HG03469 (cell line): Measurements from ENCODE around the gene TMC1.
"Not testable (repeated sequence)": the region's sequence is repeated elsewhere in the genome, so short reads cannot be mapped to it uniquely, and the experiment has no call there.

Source experiments
- ATAC-seq: cut with Tn5 transposase; IDR thresholded peaks from one replicate; pipeline ENCODE4 v1.9.1; 2021; ENCODE audit warnings: mild to moderate bottlenecking, moderate library complexity, moderate number of reproducible peaks; ENCODE audit not compliant: unreplicated experiment

Gene TMC1

GRCh38 chr9:72808446-72808768 lies 287.0 kb downstream of the TMC1 start:
- no peak for ATAC-seq

- ATAC-seq, result no peak
Measured at GRCh38 chr9:72809586-72809985, 288.2 kb downstream of the TMC1 start.

GRCh38 chr9:72812559-72813111 lies 291.2 kb downstream of the TMC1 start:
- no peak for ATAC-seq

- ATAC-seq, result no peak
Measured at GRCh38 chr9:72813544-72813943, 292.1 kb downstream of the TMC1 start.

- no peak for ATAC-seq
Measured at GRCh38 chr9:72814083-72814597, 292.7 kb downstream of the TMC1 start.

GRCh38 chr9:72816666-72817065 lies 295.3 kb downstream of the TMC1 start:
- no peak for ATAC-seq

- ATAC-seq, result no peak
Measured at GRCh38 chr9:72817413-72817812, 296.0 kb downstream of the TMC1 start.

- ATAC-seq, result no peak
Measured at GRCh38 chr9:72818385-72818784, 297.0 kb downstream of the TMC1 start.

- ATAC-seq, result no peak
Measured at GRCh38 chr9:72823971-72824370, 302.6 kb downstream of the TMC1 start.

GRCh38 chr9:72826996-72827949 lies 305.9 kb downstream of the TMC1 start:
- ATAC-seq, result no peak

- no peak for ATAC-seq
Measured at GRCh38 chr9:72827950-72828731, 306.7 kb downstream of the TMC1 start.

- no peak for ATAC-seq
Measured at GRCh38 chr9:72834994-72835393, 313.6 kb downstream of the TMC1 start.

GRCh38 chr9:72836790-72837189 lies 315.4 kb downstream of the TMC1 start:
- ATAC-seq, result no peak

GRCh38 chr9:72839085-72839484 lies 317.7 kb downstream of the TMC1 start:
- ATAC-seq, result no peak

GRCh38 chr9:72843520-72844439 lies 322.4 kb downstream of the TMC1 start:
- no peak for ATAC-seq

- no peak for ATAC-seq
Measured at GRCh38 chr9:72844440-72844768, 323.0 kb downstream of the TMC1 start.

GRCh38 chr9:72845052-72845451 lies 323.6 kb downstream of the TMC1 start:
- ATAC-seq, result not testable (repeated sequence)

GRCh38 chr9:72850209-72850608 lies 328.8 kb downstream of the TMC1 start:
- ATAC-seq, result not testable (repeated sequence)

GRCh38 chr9:72855321-72855720 lies 333.9 kb downstream of the TMC1 start:
- no peak for ATAC-seq

- no peak for ATAC-seq
Measured at GRCh38 chr9:72855890-72856523, 334.6 kb downstream of the TMC1 start.
